IPS DF 4.7 (cell line): Measurements from ENCODE around the gene RPUSD1.

ENCODE experiments used
- DNase-seq: peaks from one replicate; pipeline ENCODE4 v3.0.0-alpha.2; 2013; ENCODE audit warnings: low spot score; ENCODE audit errors: extremely low read depth

Gene RPUSD1

DNA sequence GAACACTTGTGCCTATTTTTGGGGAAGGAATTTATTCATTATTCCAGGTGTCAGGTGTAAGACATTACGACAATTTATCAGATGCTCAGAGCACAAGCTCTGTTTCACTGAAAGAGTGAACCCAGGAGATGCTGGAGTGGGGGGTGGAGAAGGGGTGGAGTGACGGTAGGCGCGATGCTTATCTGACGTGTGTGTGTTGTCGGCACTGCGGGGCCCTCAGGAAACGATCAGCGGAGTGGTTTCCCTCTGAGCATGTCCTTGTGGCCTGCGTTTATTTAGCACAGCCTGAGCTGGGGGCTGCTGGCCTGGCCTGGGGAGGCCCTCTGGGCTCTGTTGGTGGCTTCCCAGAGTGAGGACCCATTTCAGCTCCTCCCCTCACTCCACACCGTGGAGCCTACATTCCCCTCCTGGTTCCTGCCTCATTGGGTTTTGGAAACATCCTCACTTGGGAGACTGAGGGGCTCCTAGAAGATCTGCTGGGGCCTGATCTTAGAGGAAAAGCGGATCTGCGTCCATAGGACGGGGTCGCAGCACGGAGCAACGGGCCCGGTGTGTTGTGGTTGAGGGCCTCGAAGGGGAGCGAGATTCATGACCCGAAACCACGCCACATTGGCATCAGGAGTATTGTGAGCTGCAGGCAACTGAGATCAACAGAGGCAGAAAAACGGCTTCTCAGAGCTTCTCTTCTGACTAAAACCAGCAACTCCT lies 31.3 kb upstream of the RPUSD1 start:
- DNase-seq = no peak

DNA sequence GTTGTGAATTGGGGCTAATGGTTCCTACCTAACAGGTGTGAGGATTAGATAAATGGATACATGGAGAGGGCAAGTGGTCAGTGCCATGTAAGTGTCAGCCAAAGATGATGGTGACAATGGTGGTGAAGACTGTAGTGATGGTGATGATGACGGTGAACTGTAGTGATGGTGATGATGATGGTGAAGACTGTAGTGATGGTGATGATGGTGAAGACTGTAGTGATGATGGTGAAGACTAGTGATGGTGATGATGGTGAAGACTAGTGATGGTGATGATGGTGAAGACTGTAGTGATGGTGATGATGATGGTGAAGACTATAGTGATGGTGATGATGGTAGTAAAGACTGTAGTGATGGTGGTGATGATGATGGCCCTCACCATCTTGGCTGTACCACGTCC lies 30.4 kb upstream of the RPUSD1 start:
- DNase-seq = no peak

DNA sequence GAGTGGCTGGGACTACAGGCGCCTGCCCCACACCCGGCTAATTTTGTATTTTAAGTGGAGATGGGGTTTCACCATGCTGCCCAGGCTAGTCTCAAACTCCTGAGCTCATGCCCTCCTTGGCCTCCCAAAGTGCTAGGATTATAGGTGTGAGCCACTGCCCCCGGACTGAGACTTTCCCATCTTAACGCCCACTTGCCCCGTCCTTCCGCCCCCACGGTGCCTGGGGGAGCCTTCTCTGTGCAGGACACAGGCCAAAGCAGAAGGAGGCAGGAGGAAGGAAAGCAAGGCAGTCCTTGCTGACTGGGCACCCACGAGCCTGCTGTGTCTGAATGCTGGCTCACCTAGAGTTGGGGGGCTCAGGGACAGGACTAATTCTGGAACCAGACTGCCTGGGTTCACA lies 30.0 kb upstream of the RPUSD1 start:
- DNase-seq = no peak

DNA sequence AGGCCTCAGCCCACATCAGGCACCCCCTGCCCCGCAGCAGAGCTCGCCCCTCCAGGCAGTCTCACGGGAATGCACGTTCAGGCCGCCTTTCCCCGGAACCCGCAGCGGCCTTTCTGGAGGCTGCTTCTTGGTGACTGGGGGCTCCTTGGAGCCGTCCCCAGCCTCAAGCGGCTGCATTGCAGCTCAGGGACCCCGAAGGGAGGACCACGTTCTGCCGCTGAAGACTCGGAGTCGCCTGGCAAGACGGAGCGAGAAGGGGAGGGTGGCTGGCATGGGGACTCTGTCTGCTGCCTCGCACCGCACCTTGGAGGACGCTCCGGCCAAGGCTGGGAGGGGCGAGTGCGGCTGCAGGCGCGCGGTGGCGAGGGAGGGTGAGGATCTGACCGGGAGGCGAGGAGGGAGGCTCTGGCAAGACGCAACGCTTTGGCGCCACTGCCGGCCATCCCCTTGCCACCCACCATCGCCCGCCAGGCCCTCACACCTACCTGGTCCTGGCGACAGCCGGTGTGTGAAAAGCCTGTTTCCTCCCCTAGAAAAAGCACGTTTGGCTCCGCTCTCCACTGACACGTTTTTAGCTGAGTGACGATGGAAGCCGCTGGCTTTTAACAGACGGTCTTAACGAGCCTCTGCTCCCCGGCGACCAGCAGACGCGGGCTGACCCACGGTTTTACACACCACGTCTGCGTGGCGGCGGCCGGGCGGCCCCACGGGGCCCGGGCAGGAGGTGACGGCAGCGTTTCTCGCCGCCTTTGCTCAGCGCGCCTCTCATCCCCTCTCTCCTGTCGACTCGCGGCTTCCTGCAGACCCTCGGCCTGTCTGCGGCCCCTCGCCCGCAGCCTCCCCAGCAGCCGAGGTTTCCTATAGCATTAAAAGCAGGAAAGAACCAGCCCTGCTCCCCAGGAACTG lies 29.1 kb upstream of the RPUSD1 start:
- DNase-seq = no peak

DNA sequence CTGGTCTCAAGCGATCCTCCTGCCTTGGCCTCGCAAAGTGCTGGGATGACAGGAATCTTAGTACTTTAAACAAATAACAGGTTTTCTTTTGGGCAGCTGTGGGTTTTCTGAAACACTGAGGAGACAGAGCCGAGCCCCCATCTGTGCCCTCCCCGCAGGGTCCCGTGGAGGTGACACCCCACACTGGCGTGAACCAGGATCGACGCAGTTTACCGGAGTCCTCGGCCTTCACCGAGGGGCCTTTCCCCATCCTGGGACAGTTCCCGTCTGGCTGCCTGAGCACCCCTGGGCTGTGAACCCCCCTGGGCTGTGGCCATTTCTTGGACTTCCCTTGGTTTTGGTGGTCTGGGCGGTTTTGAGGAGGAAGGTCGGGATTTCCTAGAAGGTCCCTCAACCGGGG lies 27.7 kb upstream of the RPUSD1 start:
- DNase-seq = no peak

DNA sequence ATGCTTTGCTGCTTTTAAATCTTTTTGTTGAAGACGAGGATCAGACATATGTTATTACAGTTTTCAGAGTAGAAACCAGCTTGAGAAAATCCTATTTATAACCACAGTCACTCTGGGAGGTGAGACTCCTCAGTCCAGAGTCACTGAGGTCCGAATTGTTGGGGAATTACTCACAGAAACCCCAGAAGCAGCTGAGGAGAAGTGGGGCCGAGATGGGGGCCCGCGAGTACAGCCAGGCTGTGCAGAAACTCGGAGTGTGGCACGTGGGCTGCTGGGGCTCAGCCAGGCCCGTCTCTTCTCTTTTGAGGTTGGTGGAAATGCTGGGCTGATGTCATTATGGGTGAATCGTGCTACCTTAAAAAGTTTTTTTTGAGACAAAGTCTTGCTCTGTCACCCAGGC lies 26.8 kb upstream of the RPUSD1 start:
- DNase-seq = no peak

DNA sequence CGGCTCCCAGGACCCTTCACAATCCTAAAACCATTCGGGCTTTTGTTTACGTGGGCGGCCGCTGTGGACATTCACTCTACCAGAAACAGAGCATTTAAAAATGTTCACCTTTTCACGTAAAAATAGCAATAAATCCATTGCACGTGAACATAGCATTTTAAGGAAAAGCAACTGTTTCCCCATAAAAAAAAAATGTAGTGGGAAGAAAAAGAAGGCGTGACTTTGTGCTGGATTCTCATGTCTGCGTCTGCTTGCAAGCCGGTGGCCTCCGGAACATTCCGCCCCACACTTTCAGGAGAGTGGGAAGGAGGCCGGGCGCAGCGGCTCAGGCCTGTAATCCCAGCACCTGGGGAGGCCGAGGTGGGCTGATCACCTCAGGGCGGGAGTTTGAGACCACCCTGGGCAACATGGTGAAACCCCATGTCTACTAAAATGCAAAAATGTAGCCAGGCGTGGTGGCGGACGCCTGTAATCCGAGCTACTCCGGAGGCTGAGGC lies 25.8 kb upstream of the RPUSD1 start:
- no peak for DNase-seq

DNA sequence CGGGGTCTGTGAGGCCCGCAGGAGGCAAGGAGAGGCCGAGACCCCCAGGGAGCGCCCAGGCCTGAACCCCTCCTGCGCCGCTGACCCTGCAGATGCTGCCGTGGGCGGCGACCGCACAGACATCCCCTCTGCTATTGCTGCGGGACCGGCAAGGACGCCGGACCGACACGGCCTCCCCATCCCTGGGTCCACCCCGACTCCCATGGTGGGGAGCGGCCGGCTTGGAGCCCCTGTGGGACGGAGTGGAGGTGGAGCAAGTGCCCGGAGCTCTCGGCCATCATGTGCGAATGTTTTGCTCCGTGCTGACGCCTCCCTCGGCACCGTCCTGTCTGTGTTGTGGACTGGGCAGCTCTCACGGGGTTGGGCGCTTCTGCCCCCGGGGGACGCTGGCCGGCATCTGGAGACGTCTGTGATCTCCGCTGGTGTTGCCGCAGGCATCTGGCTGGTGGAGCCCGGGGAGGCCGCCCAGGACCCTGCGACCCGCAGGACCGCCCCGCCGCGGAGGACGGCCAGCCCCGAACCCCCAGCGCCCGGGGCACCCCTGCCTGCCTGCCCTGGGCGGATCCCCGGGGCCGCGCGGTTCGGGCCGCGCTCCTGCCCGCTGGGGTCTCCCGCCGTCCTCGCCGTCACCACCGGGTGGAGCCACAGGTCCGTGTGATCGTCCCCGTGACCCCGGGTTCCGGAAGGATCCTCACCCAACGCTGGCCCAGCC lies 25.2 kb upstream of the RPUSD1 start:
- DNase-seq = peak; percentile 19

DNA sequence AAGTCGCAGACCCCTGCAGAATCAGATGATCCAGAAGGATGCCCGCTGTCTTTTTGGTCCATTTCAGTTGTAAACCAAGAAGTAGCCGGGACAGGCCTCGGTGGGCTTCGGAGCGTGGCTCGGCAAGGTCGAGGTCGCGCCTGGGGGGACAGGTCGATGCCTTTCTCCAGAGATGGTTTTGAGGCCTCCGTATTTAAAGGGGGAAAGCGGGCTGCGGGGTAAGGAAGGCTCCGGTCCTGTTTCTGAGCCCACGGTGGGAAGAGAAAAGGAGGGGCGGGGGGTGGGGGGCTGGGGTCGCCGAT lies 19.9 kb upstream of the RPUSD1 start:
- DNase-seq = no peak

DNA sequence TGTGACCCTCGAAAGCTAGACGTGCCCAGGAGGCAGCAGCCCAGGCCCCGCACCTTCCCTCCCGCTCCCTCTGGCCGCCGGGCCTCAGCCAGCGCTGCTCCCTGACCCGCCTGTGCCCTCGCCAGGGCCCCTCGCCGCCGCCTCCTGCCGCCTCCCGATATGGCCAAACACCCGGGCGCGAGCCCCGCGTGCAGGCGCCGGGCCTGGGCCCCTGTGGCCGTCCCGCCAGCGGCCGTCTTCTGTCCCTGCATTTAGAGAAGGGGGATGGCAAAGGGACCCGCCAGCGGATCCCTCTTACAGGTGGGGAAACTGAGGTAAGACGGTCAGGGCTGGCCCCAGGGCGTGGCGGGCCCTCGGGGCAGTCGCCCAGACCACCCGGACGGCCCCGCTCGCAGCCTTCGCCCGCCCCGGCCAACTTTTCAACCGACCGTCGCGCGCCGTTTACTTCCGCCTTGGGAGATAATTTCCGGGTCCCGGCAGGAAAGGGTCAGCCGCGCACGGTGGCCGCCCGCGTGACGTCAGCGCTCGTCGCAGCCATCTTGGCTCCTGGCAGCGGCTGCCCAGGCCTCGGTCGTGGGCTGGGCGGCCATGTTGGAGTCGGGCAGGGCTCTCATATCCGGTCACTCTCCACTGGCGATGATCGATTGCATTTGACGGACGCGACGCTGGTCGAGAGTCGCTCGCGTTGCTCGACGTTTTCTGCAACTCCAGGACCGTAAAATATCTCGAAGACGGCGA lies 19.3 kb upstream of the RPUSD1 start:
- DNase-seq = no peak

DNA sequence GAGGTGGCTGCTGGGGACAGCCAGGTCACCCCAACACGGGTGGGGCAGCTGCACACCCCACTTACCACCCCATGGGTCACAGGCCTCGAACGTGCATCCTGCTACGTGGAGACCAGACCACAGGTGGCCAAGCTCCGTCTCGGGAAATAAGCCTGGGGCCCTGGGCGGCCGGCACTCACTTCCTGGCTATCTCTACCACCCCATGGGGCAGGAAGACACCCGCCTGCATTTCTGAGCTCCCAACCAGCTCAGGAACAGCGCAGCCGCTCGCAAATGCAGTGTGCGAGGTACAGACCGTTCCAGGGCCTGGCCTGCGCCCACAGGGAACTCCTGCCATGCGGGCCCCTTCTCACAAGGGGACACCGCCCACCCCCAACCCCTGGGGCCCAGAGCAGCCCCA lies 17.3 kb upstream of the RPUSD1 start:
- no peak for DNase-seq

DNA sequence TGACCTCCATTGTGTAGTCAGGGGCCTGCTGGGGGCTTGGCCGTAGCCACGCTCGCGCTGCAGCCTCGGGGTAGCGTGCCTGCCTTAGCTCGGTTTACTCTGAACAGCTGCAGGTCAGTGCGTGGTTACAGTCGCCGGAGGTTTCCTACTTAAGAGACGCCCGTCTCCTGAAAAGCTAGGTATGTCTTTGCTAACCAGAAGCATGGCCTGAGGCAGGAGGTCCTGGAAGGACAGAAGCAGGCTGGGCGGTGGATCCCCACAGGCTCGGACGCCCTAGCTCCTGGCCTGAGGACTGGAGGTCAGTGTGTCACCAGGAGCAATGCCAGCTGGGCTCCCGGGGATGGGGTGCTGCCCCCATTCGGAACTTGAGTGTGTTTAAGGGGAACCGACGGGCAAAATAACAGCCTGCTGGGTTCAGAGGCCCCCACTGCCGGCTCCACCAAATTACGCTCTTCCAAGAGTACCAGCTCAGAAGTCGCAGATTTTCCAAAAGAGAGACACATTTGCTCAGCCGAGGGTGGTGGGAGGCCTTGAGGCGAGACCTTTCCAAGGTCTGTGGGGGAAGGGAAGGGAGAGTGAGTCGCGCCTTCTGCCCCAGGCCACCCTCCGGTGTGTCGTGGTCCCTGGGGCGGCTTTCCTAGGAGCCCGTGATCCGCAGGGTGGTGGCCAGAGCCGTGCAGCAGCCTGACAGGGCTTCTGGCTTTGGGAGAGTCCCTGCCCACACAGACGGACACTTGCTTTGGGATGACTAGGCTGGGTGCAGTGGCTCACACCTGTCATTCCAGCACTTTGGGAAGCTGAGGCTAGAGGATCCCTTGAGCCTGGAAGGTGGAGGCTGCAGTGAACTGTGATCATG lies 16.2 kb upstream of the RPUSD1 start:
- no peak for DNase-seq

DNA sequence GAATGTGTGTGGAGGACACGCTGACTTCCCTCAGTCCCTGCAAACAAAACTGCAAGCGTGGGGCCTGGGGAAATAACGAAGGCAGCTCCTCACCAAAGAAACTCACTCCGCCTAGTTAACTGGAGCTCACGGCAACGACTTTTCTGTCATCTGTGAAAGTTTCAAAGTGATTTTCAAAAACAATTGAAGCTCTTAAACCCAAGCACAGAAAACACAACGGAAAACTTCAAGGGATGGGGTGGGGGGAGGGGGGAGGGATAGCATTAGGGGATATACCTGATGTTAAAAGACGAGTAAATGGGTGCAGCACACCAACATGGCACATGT lies 15.5 kb upstream of the RPUSD1 start:
- DNase-seq = no peak

DNA sequence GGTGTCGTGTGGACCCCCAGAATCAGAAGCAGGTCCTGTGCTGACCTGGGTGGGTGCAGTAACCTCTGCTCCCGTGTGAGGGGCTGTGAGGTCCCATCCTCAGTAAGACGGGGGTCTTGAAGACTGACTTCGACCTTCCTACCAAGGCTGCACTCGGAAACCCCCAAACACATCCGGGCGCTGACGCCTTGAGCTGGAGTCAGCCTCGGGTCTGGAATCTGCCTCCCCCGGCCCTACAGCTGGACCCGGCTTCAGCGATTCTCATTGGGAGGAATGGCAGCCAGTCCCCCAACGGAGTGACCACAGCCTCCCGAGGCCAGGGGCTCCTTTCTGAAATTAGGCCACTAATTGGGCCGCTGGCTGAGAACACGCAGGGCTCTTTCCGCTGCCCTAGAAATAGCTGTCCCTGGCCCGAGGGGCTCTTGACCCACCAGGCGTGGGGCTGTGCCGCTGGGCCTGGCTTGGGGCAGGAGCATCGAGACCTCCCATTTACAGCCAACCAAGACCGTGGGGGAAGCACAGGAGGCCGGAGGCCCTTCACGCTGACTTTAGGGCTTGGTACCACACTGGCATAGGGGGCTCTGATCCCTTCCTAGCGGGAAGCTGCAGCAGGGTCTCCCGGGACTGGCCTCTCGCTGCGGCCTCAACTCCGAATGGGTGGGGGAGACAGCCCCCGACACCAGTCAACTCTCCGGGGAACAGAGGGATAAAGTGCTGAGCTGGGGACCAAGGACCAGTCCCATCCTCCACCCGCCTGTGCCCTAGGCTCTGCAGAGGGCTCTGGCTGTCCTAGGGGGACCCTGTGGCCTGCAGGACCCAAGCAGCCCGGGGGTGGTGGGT lies 15.0 kb upstream of the RPUSD1 start:
- DNase-seq = no peak

DNA sequence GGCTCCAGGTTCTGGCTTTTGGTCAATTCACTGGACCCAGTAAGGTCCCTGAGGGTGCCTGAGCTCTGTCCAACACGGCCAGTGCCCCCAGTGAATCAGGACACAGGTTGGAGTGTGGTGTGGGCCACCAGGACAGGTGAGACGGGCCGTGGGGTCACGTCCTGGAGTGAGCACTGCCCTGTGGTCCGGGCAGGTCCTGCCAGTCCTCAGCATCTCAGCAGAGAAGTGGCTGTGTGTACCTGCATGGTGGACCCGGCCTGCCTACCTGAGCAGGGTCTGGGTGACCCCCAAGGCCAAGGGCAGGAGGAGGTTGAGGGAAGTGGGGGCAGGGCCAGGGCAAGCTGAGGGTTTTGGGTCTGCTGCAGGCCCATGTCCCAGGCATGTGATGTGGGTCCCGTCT lies 14.3 kb upstream of the RPUSD1 start:
- DNase-seq = no peak

DNA sequence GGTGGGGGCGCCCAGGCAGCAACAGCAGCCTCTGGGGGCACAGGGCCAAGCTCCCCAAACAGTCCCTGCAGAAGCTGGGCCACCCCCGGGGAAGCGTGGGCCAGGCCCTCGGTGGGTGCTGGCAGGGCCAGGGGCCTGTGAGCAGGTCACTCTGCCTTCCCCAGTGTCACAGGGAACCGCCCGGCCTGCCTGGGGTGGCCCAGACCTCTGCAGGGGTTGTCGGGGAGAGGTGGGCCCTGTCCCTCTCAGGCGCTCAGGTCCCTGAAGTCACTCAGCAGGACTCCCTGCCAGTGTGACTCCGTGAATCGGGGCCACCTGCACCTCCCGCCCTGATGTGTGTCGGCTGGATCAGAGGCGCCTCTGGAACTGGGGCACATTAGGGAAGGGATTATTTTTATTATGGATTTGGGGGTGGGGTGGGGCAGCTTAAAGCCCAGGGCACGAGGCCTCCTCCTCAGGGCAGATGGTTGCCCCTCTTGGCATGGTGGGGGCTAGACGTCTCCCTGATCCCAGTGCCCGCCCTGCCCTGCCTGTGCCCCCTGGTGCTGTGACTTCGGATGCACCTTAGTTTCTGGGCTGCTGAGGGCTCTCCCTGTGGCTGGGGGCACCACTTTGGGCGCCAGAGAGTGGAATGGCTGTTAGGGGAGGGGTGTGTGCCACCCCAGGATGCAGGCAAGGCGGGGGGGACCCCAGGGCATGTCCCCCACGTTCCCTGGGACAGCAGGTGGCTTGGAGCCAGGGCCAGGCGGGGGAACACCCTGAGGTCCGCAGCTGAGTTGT lies 13.6 kb upstream of the RPUSD1 start:
- no peak for DNase-seq

DNA sequence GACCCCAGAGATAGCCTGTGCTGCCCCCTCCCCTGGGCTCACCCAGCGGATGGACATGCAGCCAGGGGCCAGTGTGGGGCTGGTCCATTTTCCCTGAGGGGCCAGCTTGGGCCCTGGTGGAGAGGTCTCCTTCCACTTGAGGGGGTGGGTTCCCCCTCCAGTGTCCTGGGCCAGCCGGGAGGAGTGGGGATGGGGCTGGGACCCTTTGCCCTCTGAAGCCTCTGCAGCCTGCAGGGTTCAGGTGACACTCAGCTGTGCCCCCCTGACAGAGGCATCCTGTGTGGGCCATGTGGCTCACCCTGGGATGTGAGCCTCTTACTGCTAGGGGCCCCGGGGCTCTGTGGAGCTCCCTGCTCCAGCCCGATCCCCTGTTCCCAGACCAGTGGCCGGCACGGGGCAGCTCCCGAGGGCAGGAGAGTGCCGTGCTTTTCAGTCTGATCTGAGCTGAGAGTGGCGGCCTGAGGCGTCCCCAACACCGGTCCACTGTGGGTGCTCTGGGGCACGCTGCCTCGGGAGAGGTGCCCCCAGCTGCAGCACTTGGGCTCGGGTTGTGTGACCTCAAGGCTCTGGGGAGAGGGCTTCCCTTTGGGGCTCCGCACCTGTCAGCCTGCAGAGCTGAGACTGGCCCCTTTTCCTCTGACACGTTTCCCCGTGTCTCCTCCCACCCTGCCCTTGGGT lies 12.8 kb upstream of the RPUSD1 start:
- DNase-seq = no peak
